NCI-H2081 treated with DMSO at 0.1 percent for 48 hours (cell line): Measurements from ENCODE around the gene NPFFR1.

ENCODE experiments used
- DNase-seq: peaks from one replicate; lab custom pipeline; 2025; lab: John Stamatoyannopoulos, UW

NPFFR1 gene

DNA sequence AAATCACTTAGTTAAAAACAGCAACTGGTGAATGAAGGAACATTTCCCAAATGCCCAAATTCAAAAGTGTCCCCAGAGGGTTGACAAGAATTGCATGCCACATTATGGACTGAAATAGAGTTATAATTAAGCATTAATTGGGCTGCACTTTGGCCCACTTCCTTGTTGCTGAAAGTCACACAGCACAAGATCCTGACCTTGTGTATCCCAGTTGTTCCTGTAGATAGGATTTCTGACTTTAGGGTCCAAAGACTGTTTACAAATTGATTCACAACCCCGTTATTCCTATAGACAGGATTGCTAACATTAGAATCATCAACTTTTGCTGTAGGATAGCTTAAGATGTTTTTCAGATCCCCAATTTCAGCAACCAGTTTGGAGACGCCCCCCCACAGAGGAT is 31.5 kb upstream of the NPFFR1 start:
- DNase-seq = no peak

DNA sequence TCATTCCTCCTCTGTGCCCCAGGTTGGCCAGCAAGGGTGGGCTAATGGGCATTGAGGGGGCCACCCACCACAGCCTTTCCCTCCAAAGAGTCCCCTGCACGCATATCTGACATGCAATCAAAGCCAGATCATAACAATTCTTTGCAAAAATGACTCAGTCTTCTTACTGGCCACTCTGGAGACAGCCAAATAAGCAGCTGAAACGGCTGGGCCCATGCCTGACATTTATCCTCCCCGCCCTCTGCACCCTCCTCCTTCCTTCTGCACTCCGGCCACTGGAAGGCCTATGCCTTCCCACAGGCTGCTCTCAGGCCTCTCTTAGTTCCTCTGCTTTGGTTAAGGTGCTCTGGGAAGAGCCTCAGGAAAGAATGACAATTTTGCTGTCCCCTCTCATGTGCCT is 29.2 kb upstream of the NPFFR1 start:
- no peak for DNase-seq

DNA sequence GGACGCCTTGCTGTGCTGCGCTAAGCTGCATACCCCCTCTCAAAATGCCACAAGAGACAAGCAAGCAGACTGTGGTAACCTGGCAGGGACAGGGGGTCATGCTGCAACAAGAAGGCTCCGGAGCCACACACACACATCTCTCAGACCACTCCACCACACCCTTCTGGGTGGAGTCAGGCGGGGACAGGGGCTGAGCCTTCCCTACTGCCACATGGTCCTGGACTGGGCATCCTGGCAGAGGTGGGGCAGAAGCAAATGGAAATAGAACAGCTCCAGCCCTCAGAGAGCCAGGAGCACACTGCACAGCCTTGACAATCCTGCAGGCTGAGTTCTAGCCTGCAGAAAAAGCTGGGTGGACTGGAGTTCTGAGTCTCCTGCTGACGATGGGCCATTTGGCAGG is 28.4 kb upstream of the NPFFR1 start:
- no peak for DNase-seq

DNA sequence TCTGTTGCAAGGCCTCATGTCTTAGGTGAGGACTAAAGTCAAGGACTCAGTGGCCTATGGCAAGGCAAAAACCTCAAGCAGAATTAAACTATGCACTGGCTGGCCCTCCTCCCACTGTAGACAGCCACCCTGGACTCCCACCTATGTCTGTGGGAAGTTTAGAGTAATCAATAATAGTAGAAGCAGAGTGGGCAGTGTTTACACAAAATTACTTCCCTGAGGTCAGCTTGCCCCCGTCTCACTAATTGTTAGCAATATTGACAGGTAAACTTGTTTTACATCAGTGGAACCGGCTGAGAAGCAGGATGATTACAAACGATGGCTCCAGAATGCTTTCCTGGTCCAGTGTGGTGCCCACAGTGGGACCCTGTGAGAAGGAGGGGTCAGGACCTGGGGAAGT is 27.9 kb upstream of the NPFFR1 start:
- DNase-seq = no peak

DNA sequence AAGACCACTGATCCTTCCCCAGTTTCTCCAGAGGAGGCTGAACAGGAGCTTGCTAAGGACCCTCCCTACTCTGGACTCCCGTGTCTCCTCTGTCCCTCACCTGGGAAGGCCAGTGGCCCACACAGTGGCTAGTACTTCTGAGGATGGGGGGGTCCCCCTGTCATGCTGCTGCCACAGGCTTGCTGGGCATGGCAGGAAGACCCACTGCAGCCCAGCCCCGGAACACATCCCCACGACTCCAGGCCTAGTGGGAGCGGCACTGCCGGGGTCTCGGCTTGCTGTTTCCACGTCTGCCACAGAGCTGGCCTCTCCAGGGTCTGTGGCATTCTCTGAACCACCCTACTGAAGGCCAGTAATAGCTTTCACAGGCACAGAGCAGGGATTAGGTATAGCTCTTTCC is 25.9 kb upstream of the NPFFR1 start:
- DNase-seq = no peak

DNA sequence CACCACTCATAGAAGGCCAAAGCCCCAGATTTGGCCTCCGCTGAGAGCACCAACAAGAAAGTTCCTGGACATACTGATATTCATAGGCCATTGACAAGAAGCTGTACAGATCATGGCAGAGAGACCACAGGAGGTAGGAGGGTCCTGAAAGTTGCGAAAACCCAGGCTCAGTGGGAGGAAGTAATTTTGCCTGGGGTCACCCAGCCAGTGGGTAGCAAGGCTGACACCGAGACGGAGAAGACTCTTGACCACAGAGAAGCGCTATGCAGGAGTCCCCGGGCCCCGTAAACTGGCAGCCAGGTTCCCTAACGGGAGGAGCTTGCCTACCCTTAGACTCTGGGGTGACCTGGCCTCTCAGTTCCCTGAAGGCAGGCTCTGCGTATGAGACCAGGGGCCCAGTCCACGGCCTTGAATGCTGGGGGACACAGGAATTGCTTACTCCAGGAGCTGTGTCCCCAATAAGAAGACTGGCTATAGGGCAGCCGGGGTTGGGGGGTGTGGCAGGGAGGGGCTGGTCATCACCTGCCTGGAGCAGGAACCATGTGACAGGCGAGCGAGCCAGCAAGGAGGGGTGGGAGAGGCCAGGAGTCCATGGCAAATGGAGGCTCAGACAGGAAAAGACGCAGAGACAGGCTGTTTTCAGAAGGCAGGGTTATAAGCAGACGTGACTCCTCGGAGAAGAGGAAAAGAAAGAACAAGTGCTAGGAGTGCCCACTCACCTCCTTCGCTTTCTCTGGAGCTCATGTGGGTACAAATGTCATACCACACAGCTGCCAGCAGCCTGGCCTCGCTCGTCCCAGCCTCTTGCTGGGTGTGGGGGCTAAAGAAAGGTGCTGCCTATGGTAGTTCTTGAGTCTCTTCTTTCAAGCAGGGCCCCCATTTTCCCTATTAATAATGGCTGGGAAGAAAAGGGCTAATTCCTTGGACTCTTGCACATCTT is 24.6 kb upstream of the NPFFR1 start:
- DNase-seq = no peak

DNA sequence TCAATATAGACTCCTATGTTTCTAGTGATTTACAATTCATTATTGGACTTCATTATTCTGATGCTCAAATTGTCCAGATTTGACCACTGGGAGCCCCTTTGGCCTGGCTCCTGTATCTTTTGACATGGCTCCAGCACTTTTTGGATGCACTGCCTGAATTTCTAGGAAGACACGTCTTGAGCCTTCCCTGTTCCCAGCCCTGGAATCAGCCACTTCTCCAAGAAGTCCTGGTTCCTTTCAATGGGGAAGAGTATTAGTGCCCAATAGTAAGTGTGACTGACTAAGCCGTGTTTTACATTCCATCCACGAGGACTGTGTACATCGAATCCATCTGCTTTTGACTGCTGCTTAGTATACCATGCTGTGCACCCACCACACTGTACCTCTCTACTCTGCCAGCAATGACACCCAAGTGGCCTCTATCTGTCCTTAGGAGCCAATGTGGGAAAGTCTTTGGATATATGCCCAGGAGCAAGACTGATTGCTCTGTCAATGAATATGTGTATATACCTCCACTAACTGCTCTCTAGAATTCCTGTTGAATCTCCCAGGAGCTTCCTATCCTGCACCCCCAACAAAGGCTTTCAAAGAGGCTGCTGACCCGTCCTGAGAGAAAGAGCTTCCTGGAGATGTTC is 23.2 kb upstream of the NPFFR1 start:
- DNase-seq = no peak

DNA sequence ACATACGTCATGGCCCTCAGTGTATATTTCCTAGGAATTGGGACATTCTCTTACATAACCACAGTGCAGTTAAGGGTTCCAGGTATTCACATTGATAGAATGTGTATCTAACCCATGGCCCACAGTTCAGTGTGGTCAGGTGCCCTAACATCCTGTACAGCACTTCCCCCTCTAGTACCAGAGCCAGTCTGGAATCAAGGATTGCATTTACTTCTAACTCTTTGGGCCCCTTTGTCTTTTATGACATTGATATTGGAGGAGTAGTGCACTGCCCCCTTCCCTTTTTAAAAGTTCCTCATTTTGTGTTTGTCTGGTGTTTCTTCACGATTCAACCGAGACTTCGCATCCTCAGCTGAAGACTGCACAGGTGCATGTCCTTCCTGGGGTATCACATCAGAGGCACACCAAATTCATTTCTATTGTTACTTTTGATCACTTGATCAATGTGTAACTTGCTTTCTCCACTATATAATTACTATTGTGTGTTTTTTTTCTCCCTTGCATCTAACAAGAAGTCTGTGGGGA is 22.4 kb upstream of the NPFFR1 start:
- no peak for DNase-seq

DNA sequence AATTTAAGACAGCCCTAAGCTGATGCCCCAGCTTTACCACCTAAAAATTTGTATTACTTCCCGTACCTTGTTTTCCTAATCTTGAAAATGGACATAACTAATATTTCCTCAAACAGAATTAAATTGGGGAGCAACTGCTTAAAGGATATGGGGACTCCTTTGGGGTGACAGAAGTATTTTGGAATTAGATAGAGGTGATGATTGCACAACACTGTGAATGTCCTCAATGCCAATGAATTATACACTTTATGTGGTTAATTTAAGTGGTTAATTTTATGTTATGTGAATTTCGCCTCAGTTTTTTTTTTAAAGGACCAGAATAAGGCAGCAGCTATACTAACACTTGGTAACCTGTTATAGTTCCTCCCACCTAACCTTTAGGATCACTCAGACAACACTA is 19.9 kb upstream of the NPFFR1 start:
- DNase-seq = no peak

DNA sequence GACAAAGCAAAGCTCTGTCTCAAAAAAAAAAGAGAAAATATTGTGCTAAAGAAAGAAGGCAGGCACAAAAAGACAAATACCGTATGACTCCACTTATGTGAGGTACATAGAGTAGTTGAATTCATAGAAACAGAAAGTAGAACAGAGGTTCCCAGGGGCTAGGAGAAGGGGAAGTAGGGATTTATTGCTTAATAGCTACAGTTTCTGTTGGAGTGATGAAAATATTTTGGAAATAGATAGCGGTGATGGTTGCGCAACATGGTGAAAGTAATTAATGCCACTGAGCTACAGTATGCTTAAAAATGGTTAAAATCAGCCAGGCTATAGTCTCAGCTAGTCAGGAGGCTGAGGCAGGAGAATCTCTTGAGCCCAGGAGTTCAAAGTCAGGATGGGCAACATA is 18.5 kb upstream of the NPFFR1 start:
- no peak for DNase-seq

DNA sequence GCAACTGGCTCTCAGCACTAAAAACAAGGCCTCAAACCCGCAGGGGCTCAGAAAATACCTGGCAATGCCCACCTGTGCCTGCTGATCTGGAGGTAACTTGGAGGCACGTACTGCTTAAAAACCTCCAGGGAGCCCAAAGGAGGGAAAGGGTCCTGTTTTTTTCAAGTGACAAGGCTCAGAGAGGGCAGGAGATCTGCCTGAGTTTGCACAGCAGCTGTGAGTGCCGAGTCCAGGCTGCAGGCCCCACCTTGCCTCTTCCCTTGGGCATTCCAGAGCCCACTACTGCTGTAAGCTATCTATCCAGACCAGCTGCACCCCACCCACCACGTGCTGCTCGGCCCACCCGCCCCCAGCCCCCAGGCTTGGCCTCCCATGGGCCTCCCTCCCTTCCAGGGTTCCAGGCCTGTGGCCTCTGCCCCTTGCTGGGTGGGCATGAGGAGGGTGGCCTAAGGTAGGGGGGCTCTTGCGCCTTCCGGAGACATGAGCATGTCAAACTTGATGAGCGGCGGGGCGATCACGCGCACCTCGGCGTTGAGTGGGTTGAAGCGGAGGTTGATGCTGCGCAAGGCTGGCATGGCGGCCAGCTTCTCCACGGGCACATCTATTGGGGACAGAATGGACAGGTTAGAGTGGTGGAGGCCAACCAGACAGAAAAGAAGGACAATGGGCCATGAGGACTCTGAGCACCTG is 17.2 kb upstream of the NPFFR1 start:
- no peak for DNase-seq

DNA sequence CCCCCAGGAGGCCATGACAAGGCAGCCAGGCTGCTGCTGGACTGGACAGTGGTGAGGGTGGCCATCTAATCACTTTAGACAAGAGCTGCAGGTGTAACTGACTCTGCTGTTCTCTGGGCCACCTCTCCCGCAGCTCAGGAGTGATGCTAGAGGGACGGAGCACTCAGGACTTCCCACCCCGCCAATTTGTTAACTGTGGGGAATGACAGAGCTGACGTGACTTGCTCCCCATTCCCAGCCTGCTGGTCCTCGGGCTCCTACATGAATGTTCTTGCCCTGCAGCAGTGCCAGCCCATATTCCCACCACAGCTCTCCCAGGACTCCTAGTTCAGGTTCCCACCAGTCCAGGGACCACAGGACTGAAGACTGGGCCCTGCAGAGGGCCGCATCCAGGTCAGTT is 16.7 kb upstream of the NPFFR1 start:
- no peak for DNase-seq

DNA sequence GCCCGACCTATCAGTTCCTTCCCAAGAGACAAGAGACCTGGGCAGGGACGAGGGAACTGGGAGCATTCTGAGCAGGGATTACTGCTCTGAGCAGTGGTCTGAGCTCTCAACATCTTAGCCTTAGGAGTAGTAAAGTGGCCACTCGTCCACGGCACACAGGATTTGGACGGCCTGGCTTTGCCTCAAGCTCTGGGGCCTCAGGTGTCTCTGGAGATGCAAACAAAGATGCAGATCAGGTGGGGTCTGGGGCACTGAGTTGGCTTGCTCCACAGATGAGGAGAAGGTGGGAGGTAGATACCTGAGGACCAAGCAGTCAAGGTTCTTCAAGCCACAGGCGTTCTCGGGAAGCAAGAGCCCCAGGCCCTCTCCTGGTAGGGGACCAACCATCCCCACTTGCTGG is 16.1 kb upstream of the NPFFR1 start:
- DNase-seq = no peak

DNA sequence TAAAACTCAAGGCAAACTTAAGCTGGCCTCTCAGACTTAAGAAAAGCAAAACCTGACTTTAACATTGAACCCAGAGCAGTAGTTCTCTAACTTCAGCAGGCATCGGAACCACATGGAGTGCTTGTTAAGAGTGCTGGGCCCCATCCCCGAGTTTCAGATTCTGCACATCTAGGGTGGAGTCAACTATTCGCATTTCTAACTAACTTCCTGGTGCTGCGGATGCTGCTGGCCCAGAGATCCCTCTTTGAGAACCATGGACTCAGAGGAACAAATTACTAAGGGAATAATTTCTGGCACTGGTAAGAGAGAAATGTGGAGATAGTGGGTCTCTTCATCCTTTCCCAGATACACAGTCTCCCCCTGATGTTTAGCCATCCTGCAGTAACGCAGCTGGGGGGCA is 14.6 kb upstream of the NPFFR1 start:
- no peak for DNase-seq

DNA sequence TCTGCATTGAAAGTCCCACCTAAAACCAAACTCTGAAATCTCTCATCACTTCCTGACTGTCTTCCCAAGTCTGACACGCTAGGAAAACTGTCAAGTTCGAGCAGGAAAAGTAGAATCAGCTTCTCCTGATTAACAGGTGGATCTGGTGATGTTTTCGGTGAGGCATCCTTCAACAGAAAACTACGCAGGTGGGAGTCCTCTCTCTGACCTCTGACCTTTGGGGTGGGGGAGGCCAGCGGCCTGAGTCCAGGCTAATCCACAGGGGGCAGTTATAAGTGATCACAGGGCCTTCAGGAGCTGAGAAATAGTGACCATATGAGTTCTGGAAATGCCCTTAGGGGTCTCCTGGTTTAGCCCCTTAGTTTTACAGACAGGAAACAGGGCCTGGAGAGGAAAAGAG is 13.4 kb upstream of the NPFFR1 start:
- DNase-seq = no peak

DNA sequence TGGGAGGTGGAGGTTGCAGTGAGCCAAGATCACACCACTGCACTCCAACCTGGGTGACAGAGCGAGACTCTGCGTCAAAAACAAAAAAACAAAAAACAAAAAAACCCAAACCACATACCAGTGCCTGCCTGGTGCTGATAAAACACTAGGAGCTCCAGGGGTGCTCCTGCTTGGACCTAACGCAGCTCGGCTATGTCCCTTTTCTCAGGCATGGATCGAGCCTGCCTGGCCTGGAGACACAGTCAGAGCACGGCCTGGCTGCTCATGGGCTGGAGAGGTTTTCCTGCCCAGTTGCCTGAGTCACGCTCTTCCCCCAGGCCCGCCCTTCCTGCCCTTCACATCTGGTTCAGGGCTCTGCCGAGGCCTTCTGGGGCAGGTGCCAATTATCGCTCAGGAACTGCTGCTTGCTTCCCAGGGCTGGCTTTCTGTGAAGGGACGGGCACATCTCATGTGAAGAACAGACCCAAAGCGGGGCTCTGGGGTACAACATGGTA is 12.6 kb upstream of the NPFFR1 start:
- DNase-seq = no peak

DNA sequence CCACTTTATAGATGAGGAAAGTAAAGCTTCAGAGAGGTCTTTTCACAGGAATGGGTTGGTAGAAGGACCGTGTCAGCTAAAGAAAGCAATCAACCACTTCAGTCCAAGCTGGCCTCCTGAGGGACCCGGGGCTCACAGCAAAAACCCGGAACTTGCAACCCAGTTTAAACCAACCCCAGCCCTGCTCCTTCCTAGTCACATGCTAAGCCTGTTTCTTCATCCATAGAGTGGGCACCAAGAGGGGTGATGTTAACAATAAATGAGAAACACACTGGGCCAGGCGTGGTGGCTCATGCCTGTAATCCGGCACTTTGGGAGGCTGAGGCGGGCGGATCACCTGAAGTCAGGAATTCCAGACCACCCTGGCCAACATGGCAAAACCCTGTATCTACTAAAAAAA is 12.1 kb upstream of the NPFFR1 start:
- no peak for DNase-seq

DNA sequence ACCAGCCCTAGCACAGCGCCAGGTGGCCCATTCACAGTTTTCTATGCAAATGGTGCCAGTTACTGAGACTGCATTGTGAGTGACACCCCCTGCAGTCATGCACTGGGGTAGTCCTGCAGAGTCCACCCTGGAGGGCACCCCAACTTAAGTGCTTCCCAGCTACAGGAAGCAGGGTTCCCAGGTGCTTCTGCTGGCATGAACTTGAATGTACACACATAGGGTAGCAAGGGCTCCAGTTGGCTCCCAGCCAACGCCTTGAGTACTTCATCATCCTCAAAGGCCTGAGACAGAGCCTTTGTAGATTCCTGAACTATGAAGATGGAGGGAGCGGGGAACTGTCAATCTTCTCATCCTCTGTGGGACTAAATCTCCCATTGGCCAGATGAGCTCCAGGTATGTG is 11.5 kb upstream of the NPFFR1 start:
- no peak for DNase-seq

DNA sequence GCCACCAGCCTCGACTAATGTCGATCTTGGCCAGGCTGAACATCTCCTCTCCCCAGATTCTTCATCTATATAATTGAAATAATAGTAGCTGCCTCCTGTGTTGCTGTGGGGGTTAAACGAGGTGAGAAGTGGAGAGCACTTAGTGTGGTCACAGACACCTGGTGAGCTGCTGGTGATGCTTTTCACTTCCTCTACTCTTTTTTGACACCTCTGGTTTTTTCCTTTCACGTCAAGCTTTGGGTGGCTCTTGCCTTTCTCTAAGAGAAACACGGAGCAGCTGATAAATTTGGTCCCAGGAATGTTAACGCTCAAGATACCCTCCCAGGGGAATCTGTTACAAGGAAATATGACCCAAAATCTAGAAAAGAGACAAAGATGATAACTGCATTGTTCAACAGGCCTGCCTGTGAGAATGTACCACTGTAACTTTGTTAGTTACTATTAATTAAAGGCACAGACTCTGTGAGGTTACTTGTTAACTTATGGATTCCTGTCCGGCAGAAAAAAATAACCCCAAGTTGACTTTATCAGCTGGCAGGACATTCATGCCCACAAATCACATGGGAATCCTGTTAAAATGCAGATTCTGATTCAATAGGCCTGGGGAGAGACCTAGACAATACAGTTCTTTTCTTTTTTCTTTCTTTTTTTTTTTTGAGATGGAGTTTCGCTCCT is 9.5 kb upstream of the NPFFR1 start:
- DNase-seq = no peak

DNA sequence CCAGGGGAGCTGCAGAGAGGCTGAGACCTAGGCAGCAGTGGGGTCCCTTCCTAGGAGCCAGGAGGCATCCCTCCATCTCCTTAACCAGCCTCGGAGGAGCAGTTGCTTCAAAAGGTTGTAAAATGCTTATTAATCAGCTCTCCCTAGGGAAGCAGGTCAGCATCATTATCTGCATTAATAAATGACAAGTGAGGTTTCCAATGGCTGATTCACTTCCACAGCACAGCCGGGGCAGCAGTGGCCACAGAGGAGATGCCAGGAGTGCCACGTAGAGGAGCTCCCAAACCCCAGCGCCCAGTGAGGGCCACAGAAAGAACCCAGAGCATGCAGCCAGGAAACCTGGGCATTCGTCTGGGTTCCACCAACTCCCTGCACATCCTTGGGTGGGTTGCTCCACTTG is 8.2 kb upstream of the NPFFR1 start:
- no peak for DNase-seq

DNA sequence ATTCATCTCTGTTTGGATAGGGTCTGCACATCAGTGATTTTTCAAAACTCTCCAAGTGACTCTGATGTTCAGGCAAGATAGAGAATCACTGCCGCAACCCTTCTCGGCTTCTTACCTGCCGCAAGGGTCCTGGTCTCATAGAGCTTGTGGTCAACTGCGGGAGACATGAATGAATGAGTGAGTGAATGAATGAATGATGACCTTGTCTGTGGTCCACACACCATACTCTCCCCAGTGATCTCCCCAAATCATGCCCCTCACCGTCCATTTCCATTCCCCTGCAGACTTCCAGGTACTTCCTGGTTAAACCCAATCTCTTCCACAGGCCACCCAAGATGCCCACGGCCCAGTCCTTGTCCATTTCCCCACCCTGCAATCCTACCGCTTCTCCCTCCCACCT is 5.9 kb upstream of the NPFFR1 start:
- no peak for DNase-seq

DNA sequence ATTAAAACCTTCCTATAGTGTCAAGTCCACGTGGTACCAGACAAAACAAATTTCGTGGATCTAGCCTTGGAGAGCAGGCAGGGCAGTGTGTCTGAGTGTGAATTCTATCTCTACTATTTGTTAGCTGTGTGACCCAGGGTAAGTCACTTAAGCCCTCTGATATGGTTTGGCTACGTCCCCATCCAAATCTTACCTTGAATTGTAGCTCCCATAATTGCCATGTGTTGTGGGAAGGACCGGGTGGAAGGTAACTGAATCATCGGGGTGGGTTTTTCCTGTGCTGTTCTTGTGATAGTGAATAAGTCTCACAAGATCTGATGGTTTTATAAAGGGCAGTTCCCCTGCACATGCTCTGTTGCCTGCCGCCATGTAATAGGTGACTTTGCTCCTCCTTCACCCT is 2.8 kb upstream of the NPFFR1 start:
- DNase-seq = no peak
